ENCODE results near the gene OSBPL2. TPM values are rescaled to one million over a fixed set of nuclear protein-coding genes. Genes with fewer than 3 reads are reported as not detected.

The OSBPL2 gene
- total RNA-seq, 2 experiments from 2014 or later, result 23.6 to 24.3 TPM

DNA sequence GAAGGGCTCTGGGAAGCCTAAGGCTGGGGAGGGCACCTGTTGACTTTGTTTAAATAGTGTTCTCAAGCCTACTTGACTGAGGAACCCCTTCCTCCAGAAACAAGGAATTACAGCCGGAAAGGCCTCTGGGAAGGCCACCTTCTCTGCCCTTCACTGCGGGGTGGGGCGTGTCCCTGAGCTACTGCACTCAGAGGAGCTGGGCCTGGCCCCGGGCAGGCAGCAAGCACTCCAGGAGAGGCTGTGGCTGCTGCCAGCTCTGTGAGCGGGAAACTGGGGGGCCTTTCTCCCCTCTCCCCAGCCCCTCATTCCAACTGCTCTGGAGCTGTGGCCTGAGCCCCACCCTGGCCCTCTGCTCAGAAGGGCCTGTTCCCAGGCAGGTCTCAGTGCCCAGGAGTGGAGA lies 4.0 kb upstream of the OSBPL2 start:
- no peak overlapping the region for H3K4me3 Mint-ChIP-seq
- H3K4me1 Mint-ChIP-seq (ENCODE audit: low read depth), result peaks cover 8% of the 10 kb centered on the region
- intact Hi-C loops (cut with micrococcal nuclease), result no loop called here
- H3K27me3 Mint-ChIP-seq, result peaks cover 4% of the 10 kb centered on the region
- ChIA-PET POLR2A (no interaction called here), CTCF (no interaction called here)
- TF ChIP-seq, protein P1, sequence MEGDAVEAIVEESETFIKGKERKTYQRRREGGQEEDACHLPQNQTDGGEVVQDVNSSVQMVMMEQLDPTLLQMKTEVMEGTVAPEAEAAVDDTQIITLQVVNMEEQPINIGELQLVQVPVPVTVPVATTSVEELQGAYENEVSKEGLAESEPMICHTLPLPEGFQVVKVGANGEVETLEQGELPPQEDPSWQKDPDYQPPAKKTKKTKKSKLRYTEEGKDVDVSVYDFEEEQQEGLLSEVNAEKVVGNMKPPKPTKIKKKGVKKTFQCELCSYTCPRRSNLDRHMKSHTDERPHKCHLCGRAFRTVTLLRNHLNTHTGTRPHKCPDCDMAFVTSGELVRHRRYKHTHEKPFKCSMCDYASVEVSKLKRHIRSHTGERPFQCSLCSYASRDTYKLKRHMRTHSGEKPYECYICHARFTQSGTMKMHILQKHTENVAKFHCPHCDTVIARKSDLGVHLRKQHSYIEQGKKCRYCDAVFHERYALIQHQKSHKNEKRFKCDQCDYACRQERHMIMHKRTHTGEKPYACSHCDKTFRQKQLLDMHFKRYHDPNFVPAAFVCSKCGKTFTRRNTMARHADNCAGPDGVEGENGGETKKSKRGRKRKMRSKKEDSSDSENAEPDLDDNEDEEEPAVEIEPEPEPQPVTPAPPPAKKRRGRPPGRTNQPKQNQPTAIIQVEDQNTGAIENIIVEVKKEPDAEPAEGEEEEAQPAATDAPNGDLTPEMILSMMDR (IDR thresholded peaks at IDR 0.05), result no peak
- no peak for ATAC-seq
- H3K27ac Mint-ChIP-seq, result no peak overlapping the region
- H3K9me3 Mint-ChIP-seq, result no peaks in the 10 kb centered on the region
- no peak for DNase-seq
- H3K36me3 Mint-ChIP-seq (ENCODE audit: low read depth), result no peaks in the 10 kb centered on the region

DNA sequence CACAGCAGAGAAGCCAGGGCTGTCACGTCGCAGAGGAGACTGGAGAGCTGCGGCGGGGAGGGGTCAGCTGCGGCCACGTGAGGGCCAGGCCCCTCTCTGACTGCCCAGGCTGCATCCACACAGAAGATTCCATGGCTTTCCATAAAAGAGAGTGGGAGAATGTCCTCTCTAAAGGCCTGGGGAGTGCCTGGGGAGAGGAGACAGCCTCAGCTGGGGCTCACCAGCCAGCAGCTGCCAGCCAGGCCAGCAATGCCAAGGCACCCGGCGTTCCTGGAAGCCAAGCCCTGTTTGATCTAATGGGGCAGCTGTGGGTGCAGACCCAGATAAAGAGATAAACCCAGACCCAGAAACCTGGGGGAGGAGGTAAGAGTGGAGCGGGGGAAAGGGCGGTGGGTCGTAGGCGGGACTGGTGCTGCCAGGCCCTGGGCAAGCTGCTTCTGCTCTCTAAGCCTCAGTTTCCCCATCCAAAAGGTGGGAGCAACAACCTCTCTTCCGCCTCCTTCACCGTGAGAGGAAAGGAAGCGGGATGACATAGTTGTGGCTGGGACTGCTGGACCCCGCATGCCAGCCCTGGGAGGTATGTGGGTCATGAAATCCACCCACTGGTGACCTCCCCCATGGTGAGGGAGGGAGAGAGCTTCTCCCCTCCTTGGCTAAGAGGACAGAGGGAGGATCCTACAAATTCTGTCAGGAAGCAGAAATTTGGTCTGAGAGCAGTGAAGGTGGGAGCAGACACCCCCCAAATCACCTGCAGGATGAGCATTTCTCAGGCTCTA lies 3.1 kb upstream of the OSBPL2 start:
- Mint-ChIP-seq H3K27ac (no peak overlapping the region), H3K27me3 (peaks cover 4% of the 10 kb centered on the region), H3K9me3 (no peaks in the 10 kb centered on the region), H3K4me1 (ENCODE audit: low read depth) (peaks cover 14% of the 10 kb centered on the region), H3K36me3 (ENCODE audit: low read depth) (no peaks in the 10 kb centered on the region), H3K4me3 (no peak overlapping the region)
- ATAC-seq, result no peak
- intact Hi-C loops (cut with micrococcal nuclease), result no loop called here
- ChIA-PET POLR2A (interaction anchor here (1.3 kb wide), 1 partner anchor 152 kb away, joined by 3 read pairs; the partner anchor contains the start of gene RPS21), CTCF (no interaction called here)
- no peak for DNase-seq
- TF ChIP-seq, protein P1 (IDR thresholded peaks at IDR 0.05), result no peak

DNA sequence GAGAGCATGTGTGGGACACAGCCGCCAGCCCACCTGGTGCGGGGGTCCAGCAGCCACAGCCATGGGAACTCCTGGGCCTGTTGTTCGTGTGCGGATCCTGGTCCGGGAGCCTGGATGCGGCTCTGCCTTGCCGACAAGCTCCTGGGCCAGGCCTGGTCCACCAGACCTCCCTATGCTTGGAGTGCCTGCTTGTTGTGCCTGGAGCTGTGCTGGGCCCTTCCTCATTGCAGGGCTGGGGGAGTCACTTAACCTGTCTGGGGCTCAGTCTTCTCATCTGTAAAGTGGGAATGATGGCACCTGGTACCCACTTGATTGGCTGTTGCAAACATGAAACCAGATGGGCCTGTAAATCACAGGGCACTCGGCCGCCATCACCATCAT lies 2.6 kb upstream of the OSBPL2 start:
- Mint-ChIP-seq H3K4me1 (ENCODE audit: low read depth) (peaks cover 20% of the 10 kb centered on the region), H3K36me3 (ENCODE audit: low read depth) (no peaks in the 10 kb centered on the region), H3K9me3 (no peaks in the 10 kb centered on the region), H3K27ac (no peak overlapping the region), H3K4me3 (no peak overlapping the region), H3K27me3 (peaks cover 4% of the 10 kb centered on the region)
- TF ChIP-seq, protein P1 (IDR thresholded peaks at IDR 0.05), result no peak
- ATAC-seq (no peak), DNase-seq (no peak)
- CTCF ChIA-PET, result interaction anchor here (0.9 kb wide), 1 partner anchor 556 kb away, joined by 3 read pairs; no protein-coding TSS in a partner anchor
- intact Hi-C loops (cut with micrococcal nuclease), result no loop called here
- POLR2A ChIA-PET, result interaction anchor here (1.3 kb wide), 1 partner anchor 151 kb away, joined by 3 read pairs; the partner anchor contains the start of gene RPS21

DNA sequence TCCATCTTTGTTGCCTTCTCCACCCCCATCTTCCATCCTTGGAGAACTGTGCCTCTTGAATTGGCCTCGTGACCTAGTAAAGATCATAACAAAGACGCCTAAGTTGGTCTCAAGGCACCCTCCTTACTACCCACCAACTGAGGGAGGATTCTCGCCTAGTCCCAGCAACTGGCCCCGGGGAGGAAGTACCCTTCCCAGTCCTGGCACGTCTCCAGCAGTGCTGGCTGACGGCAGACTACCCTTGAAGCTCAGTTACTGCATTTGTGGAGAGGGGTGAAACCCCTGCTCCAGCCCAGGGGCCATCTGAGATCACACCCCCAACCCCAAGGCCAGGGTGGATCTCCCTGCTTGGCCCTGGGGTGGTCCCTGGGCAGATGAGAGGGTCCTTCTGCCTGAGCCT lies 2.1 kb upstream of the OSBPL2 start:
- intact Hi-C loops (cut with micrococcal nuclease), result no loop called here
- peaks cover 20% of the 10 kb centered on the region for H3K4me1 Mint-ChIP-seq (ENCODE audit: low read depth)
- POLR2A ChIA-PET, result interaction anchor here (1.3 kb wide), 1 partner anchor 151 kb away, joined by 3 read pairs; the partner anchor contains the start of gene RPS21

More for the DNA sequence above, 2.1 kb upstream of the OSBPL2 start:
- Mint-ChIP-seq H3K36me3 (ENCODE audit: low read depth) (no peaks in the 10 kb centered on the region), H3K4me3 (no peak overlapping the region), H3K9me3 (no peaks in the 10 kb centered on the region), H3K27me3 (peaks cover 4% of the 10 kb centered on the region), H3K27ac (no peak overlapping the region)
- ATAC-seq (no peak), DNase-seq (no peak)
- CTCF ChIA-PET, result interaction anchor here (0.9 kb wide), 1 partner anchor 556 kb away, joined by 3 read pairs; no protein-coding TSS in a partner anchor
- TF ChIP-seq, protein P1 (IDR thresholded peaks at IDR 0.05), result no peak

All from activated CD8-positive, alpha-beta T cell treated with anti-CD3 and anti-CD28 coated beads for 36 hours (primary cell).